Liver (tissue), 3 donors: Measurements from ENCODE around the gene NELL1.

Source experiments
- ATF3 ChIP-seq: IDR thresholded peaks from 2 replicates; pipeline ENCODE4 v1.6.1; 2016; ENCODE audit warnings: antibody characterized with exemption
- EGR1 ChIP-seq, 2 donors: IDR thresholded peaks; 2 replicates each; pipeline ENCODE4 v1.6.1; 2016 to 2018; ENCODE audit warnings: antibody characterized with exemption in 2 of 2, low read depth in 2 of 2
- HNF4A ChIP-seq, 2 donors: conservative IDR thresholded peaks; 2 replicates each; pipeline ENCODE4 v1.6.1; 2016; ENCODE audit warnings: antibody characterized with exemption in 2 of 2, mild to moderate bottlenecking in 2 of 2
- MAX ChIP-seq: IDR thresholded peaks from 2 replicates; pipeline ENCODE4 v1.6.1; 2016; ENCODE audit warnings: antibody characterized with exemption
- RAD21 ChIP-seq, 2 donors: IDR thresholded peaks; 2 replicates each; pipeline ENCODE4 v1.6.1; 2016; ENCODE audit warnings: antibody characterized with exemption in 2 of 2, mild to moderate bottlenecking in 2 of 2
- RXRA ChIP-seq, 2 donors: IDR thresholded peaks; 2 replicates each; pipeline ENCODE4 v1.6.1; 2017 to 2018; ENCODE audit warnings: antibody characterized with exemption in 2 of 2, mild to moderate bottlenecking in 1 of 2
- SP1 ChIP-seq: IDR thresholded peaks from 2 replicates; pipeline ENCODE4 v1.6.1; 2018; ENCODE audit warnings: antibody characterized with exemption, mild to moderate bottlenecking
- TAF1 ChIP-seq: conservative IDR thresholded peaks from 2 replicates; pipeline ENCODE4 v1.6.1; 2016; ENCODE audit warnings: antibody characterized with exemption, mild to moderate bottlenecking
- TF ChIP-seq, protein P1 (sequence below): fragments of 150-350 bp; IDR thresholded peaks from 2 replicates; pipeline ENCODE4 v1.5.1; 2017; ENCODE audit warnings: improper control_type of control experiment, low read depth, low read length; ENCODE audit not compliant: missing input control
- TF ChIP-seq, protein P2 (sequence below): IDR thresholded peaks from 2 replicates; pipeline ENCODE4 v1.6.1; 2016; ENCODE audit warnings: antibody characterized with exemption, mild to moderate bottlenecking
- donor health status: healthy.
- donor health status: healthy.

DNA sequence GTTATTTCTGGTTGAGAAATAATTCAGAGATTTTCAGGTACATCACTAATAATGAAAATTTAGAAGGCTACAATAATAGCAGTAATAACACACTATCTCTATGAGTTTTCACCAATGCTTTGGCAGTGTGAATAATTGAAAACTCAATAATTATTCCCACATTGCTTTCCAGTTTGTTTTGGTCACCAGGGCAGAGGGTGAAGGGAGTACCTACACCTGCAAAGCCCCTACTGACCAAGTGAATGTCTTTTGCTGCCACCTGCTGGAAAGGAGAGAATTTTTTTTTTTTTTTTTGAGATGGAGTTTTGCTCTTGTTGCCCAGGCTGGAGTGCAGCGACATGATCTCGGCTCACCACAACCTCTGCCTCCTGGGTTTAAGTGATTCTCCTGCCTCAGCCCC, 3.2 kb downstream of the NELL1 start:
- TF ChIP-seq ATF3 (no peak), MAX (no peak), RAD21 (IDR thresholded peaks at IDR 0.05) (peak; percentile 26 to 50), TAF1 (no peak), HNF4A (conservative IDR thresholded peaks at IDR 0.05) (no peak), RXRA (IDR thresholded peaks at IDR 0.05) (no peak), EGR1 (IDR thresholded peaks at IDR 0.05; ENCODE audit: low read depth in 2 of 2) (no peak), SP1 (no peak)
- TF ChIP-seq, protein P1, sequence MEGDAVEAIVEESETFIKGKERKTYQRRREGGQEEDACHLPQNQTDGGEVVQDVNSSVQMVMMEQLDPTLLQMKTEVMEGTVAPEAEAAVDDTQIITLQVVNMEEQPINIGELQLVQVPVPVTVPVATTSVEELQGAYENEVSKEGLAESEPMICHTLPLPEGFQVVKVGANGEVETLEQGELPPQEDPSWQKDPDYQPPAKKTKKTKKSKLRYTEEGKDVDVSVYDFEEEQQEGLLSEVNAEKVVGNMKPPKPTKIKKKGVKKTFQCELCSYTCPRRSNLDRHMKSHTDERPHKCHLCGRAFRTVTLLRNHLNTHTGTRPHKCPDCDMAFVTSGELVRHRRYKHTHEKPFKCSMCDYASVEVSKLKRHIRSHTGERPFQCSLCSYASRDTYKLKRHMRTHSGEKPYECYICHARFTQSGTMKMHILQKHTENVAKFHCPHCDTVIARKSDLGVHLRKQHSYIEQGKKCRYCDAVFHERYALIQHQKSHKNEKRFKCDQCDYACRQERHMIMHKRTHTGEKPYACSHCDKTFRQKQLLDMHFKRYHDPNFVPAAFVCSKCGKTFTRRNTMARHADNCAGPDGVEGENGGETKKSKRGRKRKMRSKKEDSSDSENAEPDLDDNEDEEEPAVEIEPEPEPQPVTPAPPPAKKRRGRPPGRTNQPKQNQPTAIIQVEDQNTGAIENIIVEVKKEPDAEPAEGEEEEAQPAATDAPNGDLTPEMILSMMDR = peak; percentile 16
- TF ChIP-seq, protein P2, sequence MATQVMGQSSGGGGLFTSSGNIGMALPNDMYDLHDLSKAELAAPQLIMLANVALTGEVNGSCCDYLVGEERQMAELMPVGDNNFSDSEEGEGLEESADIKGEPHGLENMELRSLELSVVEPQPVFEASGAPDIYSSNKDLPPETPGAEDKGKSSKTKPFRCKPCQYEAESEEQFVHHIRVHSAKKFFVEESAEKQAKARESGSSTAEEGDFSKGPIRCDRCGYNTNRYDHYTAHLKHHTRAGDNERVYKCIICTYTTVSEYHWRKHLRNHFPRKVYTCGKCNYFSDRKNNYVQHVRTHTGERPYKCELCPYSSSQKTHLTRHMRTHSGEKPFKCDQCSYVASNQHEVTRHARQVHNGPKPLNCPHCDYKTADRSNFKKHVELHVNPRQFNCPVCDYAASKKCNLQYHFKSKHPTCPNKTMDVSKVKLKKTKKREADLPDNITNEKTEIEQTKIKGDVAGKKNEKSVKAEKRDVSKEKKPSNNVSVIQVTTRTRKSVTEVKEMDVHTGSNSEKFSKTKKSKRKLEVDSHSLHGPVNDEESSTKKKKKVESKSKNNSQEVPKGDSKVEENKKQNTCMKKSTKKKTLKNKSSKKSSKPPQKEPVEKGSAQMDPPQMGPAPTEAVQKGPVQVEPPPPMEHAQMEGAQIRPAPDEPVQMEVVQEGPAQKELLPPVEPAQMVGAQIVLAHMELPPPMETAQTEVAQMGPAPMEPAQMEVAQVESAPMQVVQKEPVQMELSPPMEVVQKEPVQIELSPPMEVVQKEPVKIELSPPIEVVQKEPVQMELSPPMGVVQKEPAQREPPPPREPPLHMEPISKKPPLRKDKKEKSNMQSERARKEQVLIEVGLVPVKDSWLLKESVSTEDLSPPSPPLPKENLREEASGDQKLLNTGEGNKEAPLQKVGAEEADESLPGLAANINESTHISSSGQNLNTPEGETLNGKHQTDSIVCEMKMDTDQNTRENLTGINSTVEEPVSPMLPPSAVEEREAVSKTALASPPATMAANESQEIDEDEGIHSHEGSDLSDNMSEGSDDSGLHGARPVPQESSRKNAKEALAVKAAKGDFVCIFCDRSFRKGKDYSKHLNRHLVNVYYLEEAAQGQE = no peak
